Myocyte (in vitro differentiated cells): ENCODE results near the gene TES. TPM values are rescaled to one million over a fixed set of nuclear protein-coding genes. Genes with fewer than 3 reads are reported as not detected.
"Not testable (repeated sequence)": the region's sequence is repeated elsewhere in the genome, so short reads cannot be mapped to it uniquely, and the experiment has no call there.

ENCODE experiments used
- DNase-seq: peaks from one replicate; pipeline ENCODE4 v3.0.0-alpha.2; 2012; ENCODE audit warnings: low read depth
- total RNA-seq: library from RNA; depleted of rRNA; stranded (reverse); fragments of >200 nt; gene quantifications from 2 replicates; pipeline ENCODE4 v1.2.3, GENCODE V29; 2014

TES gene
- total RNA-seq, 1 donor from 2014 or later = 0.99 TPM

DNA sequence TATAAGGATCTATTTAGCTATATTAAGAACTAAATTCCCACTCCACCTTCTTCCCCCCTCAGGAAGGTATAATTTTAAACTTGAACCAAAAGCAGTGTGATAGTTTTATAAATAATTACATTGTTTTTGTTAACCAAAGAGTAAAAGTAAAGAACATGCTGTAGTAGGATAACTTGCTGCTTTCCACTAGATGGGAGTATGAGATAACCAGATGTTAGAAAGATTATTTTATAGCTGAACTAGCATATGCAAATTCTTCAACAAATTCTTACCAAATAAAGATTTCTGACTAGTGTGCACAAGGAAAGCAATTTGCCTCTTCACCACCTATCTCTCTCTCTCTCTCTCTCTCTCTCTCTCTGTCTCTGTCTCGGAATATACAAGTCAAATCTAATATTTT lies 31.8 kb downstream of the TES start:
- DNase-seq = no peak

DNA sequence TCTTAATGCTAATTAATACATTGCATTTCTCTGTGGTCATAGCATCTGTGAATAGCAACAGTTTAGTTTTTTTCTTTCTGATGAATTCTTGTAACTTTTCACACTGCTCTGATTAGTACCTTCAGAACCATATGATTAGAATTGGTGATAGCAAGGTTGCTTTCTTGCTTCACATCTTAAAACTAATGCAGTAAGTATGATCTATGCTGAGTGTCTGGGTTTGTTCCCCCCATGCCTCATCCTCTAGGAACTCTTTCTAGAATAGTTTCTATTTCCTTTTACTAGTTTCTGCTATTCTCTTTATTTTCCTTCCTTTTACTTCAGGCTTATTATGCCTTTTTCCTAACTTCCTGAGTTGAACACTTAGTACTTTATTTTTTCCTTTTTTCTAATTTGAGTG lies 32.4 kb downstream of the TES start:
- no peak for DNase-seq

DNA sequence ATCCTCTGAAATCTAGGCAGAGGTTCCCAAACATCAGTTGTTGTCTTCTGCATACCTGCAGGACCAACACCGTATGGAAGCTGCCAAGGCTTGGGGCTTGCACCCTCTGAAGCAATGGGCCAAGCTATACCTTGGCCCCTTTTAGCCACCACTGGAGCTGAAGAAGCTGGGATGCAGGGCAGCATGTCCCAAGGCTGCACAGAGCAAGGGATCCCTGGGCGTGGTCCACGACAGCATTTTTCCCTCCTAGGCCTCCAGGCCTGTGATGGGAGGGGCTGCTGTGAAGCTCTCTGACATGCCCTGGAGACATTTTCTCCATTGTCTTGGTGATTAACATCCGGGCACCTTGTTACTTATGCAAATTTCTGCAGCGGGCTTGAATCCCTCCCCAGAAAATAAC lies 34.5 kb downstream of the TES start:
- DNase-seq = not testable (repeated sequence)

DNA sequence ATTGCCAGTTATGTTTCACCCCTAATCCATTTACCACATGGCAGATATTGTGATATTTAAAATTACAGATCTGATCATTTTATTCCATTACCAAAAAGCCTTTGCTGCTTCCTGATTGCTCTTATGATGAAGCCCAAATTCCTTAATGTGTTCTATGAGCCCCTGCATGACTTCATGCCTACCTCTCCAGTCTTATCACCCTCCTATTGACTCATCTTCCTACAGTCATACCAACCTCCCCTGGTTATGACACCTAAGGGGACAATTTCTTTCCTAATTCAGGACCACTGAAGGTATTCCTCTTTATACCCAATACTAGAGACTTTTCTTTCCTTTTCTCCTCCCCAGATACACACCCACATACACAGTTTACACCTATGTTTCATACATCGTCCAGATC lies 36.0 kb downstream of the TES start:
- no peak for DNase-seq

DNA sequence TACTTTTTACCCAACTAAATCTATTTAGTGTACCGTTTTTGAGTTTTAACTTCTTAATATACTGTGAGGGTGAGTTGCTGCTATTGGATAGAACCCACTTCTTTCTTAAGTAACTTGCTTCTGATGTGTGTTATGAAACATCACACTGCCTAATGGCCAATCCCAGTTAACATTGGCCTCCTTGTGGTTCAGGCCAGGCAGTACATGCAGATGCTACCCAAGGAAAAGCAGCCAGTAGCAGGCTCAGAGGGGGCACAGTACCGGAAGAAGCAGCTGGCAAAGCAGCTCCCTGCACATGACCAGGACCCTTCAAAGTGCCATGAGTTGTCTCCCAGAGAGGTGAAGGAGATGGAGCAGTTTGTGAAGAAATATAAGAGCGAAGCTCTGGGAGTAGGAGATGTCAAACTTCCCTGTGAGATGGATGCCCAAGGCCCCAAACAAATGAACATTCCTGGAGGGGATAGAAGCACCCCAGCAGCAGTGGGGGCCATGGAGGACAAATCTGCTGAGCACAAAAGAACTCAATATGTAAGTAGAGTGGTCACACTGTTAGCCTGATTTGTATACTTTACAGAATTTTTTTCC lies 39.7 kb downstream of the TES start:
- peak; percentile 43 for DNase-seq

DNA sequence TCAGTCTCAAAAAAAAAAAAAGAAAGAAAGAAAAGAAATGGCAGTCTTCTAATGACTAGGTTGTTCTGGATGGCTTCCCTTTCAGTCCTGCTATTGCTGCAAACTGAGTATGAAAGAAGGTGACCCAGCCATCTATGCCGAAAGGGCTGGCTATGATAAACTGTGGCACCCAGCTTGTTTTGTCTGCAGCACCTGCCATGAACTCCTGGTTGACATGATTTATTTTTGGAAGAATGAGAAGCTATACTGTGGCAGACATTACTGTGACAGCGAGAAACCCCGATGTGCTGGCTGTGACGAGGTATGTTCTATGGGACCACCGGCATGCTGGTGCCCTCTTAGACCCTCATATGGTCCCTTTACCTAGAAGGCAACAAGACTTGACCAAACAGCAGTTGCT lies 41.3 kb downstream of the TES start:
- DNase-seq = no peak

DNA sequence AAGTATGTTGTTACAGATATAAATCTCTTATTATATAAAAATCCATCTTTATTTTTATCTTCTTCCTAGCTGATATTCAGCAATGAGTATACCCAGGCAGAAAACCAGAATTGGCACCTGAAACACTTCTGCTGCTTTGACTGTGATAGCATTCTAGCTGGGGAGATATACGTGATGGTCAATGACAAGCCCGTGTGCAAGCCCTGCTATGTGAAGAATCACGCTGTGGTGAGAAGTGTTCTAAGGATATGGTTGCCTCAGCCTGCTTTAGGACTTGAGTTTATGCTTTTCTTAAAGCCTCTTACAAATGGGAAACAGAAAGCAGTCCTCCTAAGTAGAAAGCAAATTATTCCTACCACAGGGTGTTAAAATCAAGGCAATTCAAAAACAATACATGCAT lies 41.9 kb downstream of the TES start:
- DNase-seq = no peak

DNA sequence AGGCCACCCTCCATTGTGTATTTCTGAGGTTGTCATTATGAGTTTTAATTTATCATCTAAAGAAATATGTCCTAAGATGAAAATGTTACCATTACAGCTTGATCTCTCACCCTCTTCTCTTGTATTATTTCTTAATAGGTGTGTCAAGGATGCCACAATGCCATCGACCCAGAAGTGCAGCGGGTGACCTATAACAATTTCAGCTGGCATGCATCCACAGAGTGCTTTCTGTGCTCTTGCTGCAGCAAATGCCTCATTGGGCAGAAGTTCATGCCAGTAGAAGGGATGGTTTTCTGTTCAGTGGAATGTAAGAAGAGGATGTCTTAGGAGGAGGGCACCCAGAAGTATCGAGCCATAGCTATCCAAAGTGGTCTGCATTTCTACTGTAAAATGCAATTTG lies 46.8 kb downstream of the TES start:
- DNase-seq = no peak

DNA sequence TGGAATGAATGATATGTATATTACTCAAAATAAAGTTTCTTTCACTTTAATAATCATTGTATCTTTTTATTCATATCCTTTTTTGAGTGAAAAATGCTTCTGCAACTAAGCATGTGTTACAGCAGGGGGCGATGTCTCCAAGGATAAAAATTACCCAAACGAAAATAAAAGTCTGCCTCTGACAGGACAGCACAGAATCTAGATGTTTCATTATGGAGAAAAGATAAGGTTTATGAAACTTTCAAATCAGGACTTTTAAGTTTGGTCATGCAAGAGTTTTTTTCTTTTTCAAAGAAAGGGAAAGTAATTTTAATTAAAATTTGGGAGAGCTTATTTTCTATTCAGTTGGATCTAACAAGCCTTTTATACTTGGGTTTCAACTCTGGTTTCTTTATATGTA lies 48.4 kb downstream of the TES start:
- DNase-seq = peak; percentile 82

DNA sequence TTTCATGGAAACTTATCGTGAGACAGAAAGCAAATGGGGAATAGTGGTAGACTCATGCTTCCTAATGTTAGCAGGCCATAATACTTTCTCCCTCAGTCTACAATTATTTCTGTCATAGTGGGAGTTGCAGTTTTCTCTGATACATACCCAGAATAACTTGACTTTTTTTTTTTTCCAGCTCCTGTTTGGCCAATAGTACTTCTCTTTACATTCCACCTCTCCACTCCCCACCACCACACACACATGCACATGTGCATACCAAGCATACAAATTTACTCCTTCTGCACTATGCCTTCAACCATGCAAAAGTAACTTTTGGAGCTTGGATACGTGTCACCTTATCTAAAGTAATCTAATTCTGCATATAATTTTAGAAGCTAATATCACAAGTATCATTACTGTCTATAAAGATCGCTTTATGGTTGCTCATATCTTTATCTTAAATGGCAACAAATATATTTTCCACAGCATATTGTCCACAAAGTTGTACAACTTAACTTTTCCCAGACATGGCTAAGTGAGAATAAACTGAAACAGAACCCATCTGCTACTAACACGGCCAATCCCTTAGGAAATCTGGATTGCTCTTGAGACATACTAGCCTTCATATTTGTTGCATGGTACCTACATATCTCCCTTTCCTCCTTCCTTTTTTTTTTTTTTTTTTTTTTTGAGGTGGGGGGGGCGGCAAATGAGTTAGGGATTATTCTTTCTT lies 49.0 kb downstream of the TES start:
- DNase-seq = no peak

DNA sequence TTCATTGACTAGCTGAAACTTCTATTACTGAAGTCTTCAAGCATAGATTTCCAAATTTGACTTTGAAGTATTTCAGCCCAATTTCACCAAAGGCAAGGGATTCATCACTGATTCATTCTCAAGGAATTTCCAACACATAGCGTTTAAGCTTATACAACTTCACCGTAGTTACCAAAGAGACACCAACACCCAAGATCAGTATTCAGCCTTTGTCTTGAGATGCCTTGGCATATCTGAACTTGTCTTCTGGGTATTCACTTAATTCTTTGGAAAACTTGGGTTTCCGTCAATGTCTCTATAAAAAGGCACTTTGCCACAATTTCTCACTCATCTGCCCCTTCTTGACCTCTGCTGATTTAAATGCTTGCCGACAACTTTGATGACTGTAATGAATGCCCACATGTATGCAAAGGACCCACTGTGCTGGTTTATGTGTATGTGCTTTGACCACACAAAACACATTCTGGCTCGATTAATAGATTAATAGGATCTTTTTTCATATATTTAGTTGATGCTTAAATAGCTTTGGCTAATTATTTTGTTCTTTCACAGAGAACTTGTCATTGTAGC lies 49.6 kb downstream of the TES start:
- peak; percentile 55 for DNase-seq

DNA sequence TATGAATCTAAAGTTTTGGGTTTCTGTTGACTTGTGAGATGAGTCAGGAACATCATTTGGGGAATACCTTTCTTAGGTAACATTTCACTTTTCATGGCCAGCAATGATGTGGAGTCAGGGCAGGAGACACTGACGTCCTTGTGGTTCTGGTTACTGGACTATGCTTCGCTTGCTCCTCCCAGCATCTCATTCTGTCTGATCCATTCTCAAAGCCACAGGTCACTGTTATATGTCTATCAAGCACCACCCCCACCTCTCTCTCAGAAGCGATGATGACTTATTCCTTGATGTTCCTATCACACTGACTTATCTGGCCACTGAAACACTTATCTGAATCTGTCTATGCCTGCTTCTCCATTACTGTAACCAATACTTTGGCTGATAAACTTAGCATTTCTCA lies 51.6 kb downstream of the TES start:
- DNase-seq = no peak

DNA sequence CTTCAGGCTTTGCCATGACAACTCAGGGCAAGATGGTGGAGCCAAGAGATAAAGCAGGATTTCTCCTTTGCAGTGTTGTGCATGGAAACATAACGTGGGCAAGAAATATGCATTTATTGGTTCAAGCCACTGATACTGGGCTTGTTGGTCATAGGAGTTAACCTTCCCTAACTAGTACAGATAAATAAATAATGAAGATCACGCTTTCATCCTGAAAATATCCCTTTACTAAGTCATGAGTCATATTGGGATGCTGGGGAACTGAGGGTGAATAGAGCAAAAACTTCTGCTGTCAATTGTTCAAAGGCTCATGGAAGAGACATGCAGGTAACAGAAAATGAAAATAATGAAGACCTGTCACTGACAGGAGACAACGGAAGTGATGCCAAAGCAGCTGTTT lies 55.5 kb downstream of the TES start:
- no peak for DNase-seq

DNA sequence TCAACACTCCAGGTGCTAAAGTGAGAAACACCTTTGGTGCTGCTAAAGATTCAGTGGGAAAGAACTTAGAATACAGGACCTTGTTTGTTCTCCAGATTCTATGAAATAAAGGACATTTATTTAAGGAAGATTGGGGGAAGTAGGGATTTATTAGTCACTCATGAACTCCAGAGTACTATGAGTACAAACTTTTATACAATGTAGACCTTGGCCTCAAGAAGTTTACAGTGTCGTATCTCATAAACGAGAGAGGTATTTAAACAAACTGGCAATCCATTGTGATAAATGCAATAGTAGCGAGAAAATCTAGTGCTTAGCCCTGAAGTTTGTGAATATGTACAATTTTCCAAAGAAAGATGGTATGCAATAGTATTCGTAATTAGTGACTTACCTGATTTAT lies 59.1 kb downstream of the TES start:
- no peak for DNase-seq

DNA sequence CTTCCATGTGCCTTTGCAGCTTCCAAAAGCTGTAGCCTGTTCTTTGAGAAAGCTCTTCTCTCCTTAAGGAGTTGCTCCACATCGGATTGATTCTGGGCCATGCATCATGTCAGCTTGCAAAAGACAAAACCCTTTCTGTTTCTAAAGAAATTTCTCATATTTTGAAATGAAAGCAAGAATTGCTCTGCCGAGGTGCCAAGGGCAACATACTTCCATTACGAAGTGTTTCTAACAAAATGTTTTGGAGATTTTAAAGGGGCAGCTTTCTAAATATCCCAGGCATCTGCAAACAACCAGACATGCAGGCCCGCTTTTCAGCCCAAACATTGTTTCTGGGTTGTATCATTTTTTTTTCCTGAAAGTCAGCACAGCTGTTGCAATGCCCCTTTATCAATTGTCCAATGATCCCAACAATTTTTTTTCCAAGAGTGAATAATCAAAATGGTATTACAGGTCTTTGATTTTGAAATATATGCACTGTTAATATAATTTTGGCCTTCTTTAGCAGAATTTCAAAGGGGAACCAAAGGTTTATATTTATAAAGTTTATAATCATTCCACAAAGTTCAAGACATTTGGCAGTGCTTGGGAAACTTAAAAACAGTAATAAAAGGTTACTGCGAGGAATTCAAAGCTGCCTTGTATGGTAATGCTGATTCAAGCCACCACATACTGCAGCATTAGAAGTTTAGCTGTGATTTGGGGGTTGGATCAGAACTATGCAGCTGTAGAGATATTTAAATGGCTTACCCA lies 61.0 kb downstream of the TES start:
- peak; percentile 58 for DNase-seq

DNA sequence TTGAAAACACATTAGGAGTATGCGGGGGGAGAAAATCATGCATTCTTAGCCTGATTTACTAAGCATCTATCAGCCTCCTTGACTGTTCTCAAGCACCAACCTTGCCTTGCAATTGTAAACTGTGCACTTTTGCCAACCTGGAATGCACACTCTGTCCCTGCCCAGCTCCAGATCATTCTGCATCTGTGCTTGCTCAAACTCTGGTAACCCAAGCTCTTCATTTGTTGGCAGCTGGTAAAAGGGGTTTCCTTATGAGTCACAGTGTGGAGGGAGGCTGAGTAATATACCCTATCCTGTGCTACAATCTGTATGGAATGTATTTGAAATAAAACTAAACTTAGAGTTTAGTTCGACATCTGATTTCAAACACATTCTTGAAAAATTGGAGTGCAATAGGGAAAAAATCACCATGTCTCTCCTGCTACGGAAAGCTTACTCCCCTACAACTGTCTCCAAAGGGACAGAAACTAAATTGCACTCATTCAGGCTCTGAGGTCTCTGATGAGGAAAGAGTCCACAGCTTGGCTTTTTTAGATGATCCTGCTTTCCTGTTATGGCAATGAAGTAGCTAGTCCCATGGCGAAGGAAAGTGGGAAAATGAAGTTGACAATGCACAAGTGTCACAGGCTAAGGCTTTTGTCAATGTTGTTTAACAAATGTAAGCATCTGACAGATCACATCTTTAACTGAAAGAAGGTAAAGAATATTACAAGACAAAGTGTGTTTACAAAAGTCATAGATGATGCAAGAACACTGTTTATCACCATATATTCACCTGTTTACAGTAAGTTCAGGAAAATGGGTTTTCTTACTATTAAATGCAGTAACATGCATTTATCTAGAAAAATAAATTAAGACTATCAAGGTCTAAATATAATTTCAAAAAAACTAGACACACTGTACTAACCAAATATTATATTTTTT lies 61.9 kb downstream of the TES start:
- peak; percentile 97 for DNase-seq

DNA sequence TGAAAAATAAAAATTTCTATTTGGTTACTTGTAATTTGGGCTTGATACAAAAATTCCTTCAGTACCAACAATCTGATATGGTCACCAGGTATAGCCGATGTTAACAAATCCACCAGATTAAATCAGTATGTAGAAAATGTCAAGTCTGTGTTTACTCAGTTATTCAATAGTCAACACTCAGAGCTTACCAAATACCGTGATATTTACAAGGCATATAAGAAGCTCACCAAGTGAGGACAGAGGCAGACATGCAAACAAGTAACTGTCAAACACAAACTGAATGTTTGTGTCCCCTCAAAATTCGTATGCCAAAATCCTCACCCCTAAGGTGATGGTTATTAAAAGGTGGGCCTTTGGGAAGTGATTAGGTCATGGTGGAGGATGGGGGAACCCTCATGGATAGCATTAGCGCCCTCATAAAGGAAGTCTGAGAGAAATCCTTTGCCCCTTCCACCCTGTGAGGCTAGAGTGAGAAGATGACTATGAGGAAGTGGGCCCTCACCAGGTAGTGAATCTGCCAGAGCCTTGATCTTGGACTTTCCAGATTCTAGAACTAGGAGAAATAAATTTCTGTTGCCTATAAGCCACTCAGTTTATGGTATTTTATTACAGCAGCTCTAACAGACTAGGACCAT lies 63.1 kb downstream of the TES start:
- DNase-seq = no peak

DNA sequence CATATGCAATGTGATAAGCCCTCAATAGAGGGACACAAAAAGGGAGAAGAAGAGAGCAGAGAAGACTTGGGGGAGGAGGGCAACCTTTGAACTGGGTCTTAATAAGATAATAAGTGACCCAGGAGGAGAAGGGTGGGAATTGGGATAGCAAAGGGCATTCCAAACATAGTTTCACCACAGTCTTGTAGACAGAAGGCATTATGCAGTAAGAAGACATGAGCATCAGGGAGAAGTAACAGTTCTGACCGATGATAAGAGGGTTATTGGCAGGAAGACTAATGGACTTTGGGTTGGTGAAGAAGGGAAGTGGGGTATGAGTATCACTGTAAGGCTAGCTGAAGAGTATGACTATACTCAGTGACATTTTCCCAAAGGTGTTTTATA lies 63.6 kb downstream of the TES start:
- no peak for DNase-seq

DNA sequence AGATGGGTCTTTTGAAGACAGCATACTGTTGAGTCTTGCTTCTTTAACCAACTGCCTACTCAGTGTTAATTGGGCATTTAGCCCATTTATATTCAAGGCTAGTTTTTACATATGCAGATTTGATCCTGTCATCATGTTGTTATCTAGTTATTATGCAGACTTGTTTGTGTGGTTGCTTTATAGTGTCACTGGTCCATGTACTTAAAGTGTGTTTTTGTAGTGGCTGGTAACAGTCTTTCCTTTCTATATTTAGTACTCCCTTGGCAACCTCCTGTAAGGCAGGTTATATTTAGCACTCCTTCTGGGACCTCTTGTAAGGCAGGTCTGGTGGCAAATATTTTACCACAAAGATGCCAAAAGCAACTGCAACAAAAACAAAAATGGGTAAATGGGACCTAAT lies 66.7 kb downstream of the TES start:
- DNase-seq = peak; percentile 75

DNA sequence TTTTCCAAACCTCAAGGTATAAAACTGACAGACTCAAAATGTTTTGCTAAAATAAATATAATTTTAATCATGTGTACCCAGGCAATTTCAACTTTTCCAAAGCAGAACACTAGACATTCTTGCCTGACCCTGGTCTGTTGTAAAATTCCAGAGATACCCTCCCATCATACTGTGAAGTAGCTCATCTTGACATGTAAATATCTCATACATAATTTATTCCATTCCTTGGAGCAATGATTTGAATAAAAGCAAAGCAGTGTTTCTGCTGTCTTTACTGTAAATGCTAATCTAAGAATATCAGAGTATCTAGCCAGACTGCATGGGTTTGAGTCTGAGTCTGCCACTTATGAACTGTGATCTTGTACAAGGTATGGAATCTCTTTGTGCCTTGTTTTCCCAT lies 68.9 kb downstream of the TES start:
- no peak for DNase-seq

DNA sequence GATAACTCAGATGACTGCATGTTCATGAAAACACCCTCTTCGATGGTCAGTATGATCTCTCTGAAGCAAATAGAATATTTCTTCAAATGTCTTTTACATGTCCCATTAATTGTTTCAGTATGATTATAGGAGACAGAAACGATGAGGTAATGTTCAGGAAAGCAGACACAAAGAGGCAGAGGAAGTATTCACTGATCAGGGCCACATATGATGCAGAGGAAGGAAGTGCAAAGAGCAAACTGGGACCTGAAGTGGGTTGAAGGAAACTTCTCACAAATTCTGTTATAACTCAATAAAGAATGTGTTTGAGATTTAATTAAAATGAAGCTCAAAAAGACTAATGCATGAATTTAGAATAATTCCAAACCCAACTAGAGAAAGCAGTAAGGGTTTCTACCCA lies 70.5 kb downstream of the TES start:
- DNase-seq = no peak
